GM23338 (cell line): ENCODE data around the gene DTNB. TPM values are rescaled to one million over a fixed set of nuclear protein-coding genes. Genes with fewer than 3 reads are reported as not detected.
A peak's percentile ranks its signal among the peaks of the same experiment; 100 is the strongest.

Experiments used
- ATAC-seq: fragments of 200-7000 bp; cut with Tn5 transposase; 3 replicates; pipeline ENCODE4 v1.9.1; 2020
- DNase-seq: peaks from one replicate; pipeline ENCODE4 v3.0.0-alpha.2; 2015; ENCODE audit warnings: low spot score
- H2AFZ ChIP-seq: fragments of 200-600 bp; sonication (generic); 2 replicates; pipeline ENCODE4 v1.8.0; 2016; ENCODE audit warnings: antibody characterized with exemption, mild to moderate bottlenecking, moderate library complexity
- H3F3A ChIP-seq: fragments of 200-600 bp; sonication (generic); replicated peaks from 2 replicates; pipeline ENCODE4 v1.8.0; 2017; ENCODE audit warnings: antibody characterized with exemption, mixed run types, low read depth
- H3K27ac ChIP-seq: fragments of 200-600 bp; sonication (generic); 2 replicates; pipeline ENCODE4 v1.6.1; 2016; ENCODE audit warnings: low read depth
- H3K27me3 ChIP-seq: fragments of 200-600 bp; sonication (generic); 2 replicates; pipeline ENCODE4 v1.8.0; 2016; ENCODE audit warnings: mild to moderate bottlenecking, mixed run types, moderate library complexity; ENCODE audit not compliant: insufficient read depth
- H3K36me3 ChIP-seq: fragments of 200-600 bp; sonication (generic); 2 replicates; pipeline ENCODE4 v1.8.0; 2016; ENCODE audit warnings: mild to moderate bottlenecking; ENCODE audit not compliant: insufficient read depth
- H3K4me1 ChIP-seq: fragments of 200-600 bp; sonication (generic); 2 replicates; pipeline ENCODE4 v1.8.0; 2016; ENCODE audit warnings: mild to moderate bottlenecking, moderate library complexity; ENCODE audit not compliant: insufficient read depth
- H3K4me2 ChIP-seq: fragments of 200-600 bp; sonication (generic); 2 replicates; pipeline ENCODE4 v1.7.1; 2017; ENCODE audit warnings: mixed run types
- H3K4me3 ChIP-seq: fragments of 200-600 bp; sonication (generic); 2 replicates; pipeline ENCODE4 v1.6.1; 2016; ENCODE audit warnings: mixed run types
- H3K79me2 ChIP-seq: fragments of 200-600 bp; sonication (generic); replicated peaks from 2 replicates; pipeline ENCODE4 v1.8.0; 2017; ENCODE audit warnings: mild to moderate bottlenecking; ENCODE audit not compliant: insufficient read depth
- H3K9me2 ChIP-seq: fragments of 200-600 bp; sonication (generic); 2 replicates; pipeline ENCODE4 v1.8.0; 2017; ENCODE audit not compliant: insufficient read depth
- H4K20me1 ChIP-seq: fragments of 200-600 bp; sonication (generic); replicated peaks from 2 replicates; pipeline ENCODE4 v1.8.0; 2017; ENCODE audit warnings: mild to moderate bottlenecking; ENCODE audit not compliant: insufficient read depth
- H3K27ac Mint-ChIP-seq: 2 replicates; pipeline ENCODE4 v1.8.0; 2020; ENCODE audit warnings: inconsistent platforms, mild to moderate bottlenecking, moderate library complexity, mixed read lengths
- H3K27me3 Mint-ChIP-seq: 3 replicates; pipeline ENCODE4 v1.8.0; 2022; ENCODE audit warnings: low read depth, mild to moderate bottlenecking, moderate library complexity, mixed read lengths, inconsistent platforms; ENCODE audit not compliant: insufficient read depth, poor library complexity
- H3K36me3 Mint-ChIP-seq: 3 replicates; pipeline ENCODE4 v1.8.0; 2021; ENCODE audit warnings: low read depth, mild to moderate bottlenecking, inconsistent platforms, moderate library complexity, mixed read lengths
- H3K4me1 Mint-ChIP-seq: 3 replicates; pipeline ENCODE4 v1.8.0; 2020; ENCODE audit warnings: mild to moderate bottlenecking, inconsistent platforms, mixed read lengths
- H3K4me3 Mint-ChIP-seq: 3 replicates; pipeline ENCODE4 v1.8.0; 2021; ENCODE audit warnings: moderate library complexity, mild to moderate bottlenecking, inconsistent platforms, mixed read lengths
- H3K9me3 Mint-ChIP-seq: 3 replicates; pipeline ENCODE4 v1.8.0; 2020; ENCODE audit warnings: moderate library complexity, mild to moderate bottlenecking, inconsistent platforms, mixed read lengths
- EZH2 ChIP-seq: fragments of 200-600 bp; sonication (generic); IDR thresholded peaks from one replicate; pipeline ENCODE4 v1.8.0; 2017; ENCODE audit warnings: antibody characterized with exemption, mild to moderate bottlenecking, low read depth; ENCODE audit not compliant: unreplicated experiment
- JUNB ChIP-seq: IDR thresholded peaks from one replicate; pipeline ENCODE4 v1.6.1; 2016; ENCODE audit warnings: antibody characterized with exemption; ENCODE audit not compliant: unreplicated experiment
- ZNF331 ChIP-seq: fragments of 250-450 bp; sonication (Bioruptor Pico); IDR thresholded peaks from 2 replicates; pipeline ENCODE4 v1.5.0; 2020; ENCODE audit warnings: low read depth, mild to moderate bottlenecking, moderate library complexity
- polyA plus RNA-seq: library from polyadenylated mRNA; unstranded; fragments of >200 nt; fragmentation: Nextera tagmentation; extraction: Ambion mirVana; gene quantifications from 2 replicates; pipeline ENCODE4 v1.2.1, GENCODE V29; 2016
- total RNA-seq: library from RNA; depleted of rRNA; stranded (reverse); fragments of >200 nt; shearing (Covaris generic); gene quantifications from 2 replicates; pipeline ENCODE4 v1.2.3, GENCODE V29; 2014
- TF ChIP-seq, protein P1 (sequence below): fragments of 250-450 bp; sonication (Bioruptor Pico); IDR thresholded peaks from 2 replicates; pipeline ENCODE4 v1.5.0; 2020; ENCODE audit warnings: mild to moderate bottlenecking, moderate library complexity
- TF ChIP-seq, protein P2 (sequence below): IDR thresholded peaks from one replicate; pipeline ENCODE4 v1.6.1; 2018; ENCODE audit warnings: antibody characterized with exemption; ENCODE audit not compliant: unreplicated experiment
- TF ChIP-seq, protein P3 (sequence below): IDR thresholded peaks from 2 replicates; pipeline ENCODE4 v1.6.1; 2016; ENCODE audit warnings: antibody characterized with exemption

DTNB gene
- total and polyA plus RNA-seq, 2 experiments from 2014 or later: 22.1 to 29.4 TPM

DNA sequence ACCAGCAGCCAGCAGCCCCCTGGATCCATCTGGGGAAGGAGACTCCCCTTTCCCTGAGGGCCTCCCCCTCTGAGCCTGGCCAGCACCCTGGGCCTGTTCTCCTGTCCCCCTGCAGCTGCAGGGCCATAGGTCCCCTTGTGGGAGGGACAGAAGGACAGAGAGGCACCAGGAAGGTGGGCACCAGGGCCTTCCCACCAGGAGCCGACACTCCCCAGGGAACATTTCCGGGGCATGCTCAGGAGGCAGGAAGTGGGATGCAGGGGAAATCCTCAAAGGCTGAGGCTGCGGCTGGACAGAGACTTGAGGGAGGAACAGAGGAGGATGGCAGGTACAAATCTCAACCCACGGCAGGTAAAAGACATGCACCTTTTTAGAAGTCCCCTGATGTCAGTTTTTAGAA is 317.3 kb downstream of the DTNB start (continued):
- TF ChIP-seq, protein P1, sequence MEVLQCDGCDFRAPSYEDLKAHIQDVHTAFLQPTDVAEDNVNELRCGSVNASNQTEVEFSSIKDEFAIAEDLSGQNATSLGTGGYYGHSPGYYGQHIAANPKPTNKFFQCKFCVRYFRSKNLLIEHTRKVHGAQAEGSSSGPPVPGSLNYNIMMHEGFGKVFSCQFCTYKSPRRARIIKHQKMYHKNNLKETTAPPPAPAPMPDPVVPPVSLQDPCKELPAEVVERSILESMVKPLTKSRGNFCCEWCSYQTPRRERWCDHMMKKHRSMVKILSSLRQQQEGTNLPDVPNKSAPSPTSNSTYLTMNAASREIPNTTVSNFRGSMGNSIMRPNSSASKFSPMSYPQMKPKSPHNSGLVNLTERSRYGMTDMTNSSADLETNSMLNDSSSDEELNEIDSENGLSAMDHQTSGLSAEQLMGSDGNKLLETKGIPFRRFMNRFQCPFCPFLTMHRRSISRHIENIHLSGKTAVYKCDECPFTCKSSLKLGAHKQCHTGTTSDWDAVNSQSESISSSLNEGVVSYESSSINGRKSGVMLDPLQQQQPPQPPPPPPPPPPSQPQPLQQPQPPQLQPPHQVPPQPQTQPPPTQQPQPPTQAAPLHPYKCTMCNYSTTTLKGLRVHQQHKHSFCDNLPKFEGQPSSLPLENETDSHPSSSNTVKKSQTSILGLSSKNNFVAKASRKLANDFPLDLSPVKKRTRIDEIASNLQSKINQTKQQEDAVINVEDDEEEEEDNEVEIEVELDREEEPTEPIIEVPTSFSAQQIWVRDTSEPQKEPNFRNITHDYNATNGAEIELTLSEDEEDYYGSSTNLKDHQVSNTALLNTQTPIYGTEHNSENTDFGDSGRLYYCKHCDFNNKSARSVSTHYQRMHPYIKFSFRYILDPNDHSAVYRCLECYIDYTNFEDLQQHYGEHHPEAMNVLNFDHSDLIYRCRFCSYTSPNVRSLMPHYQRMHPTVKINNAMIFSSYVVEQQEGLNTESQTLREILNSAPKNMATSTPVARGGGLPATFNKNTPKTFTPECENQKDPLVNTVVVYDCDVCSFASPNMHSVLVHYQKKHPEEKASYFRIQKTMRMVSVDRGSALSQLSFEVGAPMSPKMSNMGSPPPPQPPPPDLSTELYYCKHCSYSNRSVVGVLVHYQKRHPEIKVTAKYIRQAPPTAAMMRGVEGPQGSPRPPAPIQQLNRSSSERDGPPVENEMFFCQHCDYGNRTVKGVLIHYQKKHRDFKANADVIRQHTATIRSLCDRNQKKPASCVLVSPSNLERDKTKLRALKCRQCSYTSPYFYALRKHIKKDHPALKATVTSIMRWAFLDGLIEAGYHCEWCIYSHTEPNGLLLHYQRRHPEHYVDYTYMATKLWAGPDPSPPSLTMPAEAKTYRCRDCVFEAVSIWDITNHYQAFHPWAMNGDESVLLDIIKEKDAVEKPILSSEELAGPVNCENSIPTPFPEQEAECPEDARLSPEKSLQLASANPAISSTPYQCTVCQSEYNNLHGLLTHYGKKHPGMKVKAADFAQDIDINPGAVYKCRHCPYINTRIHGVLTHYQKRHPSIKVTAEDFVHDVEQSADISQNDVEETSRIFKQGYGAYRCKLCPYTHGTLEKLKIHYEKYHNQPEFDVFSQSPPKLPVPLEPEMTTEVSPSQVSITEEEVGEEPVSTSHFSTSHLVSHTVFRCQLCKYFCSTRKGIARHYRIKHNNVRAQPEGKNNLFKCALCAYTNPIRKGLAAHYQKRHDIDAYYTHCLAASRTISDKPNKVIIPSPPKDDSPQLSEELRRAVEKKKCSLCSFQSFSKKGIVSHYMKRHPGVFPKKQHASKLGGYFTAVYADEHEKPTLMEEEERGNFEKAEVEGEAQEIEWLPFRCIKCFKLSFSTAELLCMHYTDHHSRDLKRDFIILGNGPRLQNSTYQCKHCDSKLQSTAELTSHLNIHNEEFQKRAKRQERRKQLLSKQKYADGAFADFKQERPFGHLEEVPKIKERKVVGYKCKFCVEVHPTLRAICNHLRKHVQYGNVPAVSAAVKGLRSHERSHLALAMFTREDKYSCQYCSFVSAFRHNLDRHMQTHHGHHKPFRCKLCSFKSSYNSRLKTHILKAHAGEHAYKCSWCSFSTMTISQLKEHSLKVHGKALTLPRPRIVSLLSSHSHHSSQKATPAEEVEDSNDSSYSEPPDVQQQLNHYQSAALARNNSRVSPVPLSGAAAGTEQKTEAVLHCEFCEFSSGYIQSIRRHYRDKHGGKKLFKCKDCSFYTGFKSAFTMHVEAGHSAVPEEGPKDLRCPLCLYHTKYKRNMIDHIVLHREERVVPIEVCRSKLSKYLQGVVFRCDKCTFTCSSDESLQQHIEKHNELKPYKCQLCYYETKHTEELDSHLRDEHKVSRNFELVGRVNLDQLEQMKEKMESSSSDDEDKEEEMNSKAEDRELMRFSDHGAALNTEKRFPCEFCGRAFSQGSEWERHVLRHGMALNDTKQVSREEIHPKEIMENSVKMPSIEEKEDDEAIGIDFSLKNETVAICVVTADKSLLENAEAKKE: no peak

- DNase-seq (no peak), ATAC-seq (no peak)
- peaks cover 12% of the 10 kb centered on the region for H3K27me3 Mint-ChIP-seq
- no peaks in the 10 kb centered on the region for H3K36me3 Mint-ChIP-seq
- H3K36me3 ChIP-seq: no peaks in the 10 kb centered on the region
- no peaks in the 10 kb centered on the region for H3K27me3 ChIP-seq
- H3K9me3 Mint-ChIP-seq: no peaks in the 10 kb centered on the region; the same call in 2 of the 3 replicates
- no peaks in the 10 kb centered on the region for H4K20me1 ChIP-seq
- no peaks in the 10 kb centered on the region for H3K9me2 ChIP-seq
- H3K79me2 ChIP-seq: no peaks in the 10 kb centered on the region
- no peak for TF ChIP-seq ZNF331 (CRISPR knock-in tag)
- TF ChIP-seq, protein P2, sequence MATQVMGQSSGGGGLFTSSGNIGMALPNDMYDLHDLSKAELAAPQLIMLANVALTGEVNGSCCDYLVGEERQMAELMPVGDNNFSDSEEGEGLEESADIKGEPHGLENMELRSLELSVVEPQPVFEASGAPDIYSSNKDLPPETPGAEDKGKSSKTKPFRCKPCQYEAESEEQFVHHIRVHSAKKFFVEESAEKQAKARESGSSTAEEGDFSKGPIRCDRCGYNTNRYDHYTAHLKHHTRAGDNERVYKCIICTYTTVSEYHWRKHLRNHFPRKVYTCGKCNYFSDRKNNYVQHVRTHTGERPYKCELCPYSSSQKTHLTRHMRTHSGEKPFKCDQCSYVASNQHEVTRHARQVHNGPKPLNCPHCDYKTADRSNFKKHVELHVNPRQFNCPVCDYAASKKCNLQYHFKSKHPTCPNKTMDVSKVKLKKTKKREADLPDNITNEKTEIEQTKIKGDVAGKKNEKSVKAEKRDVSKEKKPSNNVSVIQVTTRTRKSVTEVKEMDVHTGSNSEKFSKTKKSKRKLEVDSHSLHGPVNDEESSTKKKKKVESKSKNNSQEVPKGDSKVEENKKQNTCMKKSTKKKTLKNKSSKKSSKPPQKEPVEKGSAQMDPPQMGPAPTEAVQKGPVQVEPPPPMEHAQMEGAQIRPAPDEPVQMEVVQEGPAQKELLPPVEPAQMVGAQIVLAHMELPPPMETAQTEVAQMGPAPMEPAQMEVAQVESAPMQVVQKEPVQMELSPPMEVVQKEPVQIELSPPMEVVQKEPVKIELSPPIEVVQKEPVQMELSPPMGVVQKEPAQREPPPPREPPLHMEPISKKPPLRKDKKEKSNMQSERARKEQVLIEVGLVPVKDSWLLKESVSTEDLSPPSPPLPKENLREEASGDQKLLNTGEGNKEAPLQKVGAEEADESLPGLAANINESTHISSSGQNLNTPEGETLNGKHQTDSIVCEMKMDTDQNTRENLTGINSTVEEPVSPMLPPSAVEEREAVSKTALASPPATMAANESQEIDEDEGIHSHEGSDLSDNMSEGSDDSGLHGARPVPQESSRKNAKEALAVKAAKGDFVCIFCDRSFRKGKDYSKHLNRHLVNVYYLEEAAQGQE: no peak
- TF ChIP-seq, protein P3, sequence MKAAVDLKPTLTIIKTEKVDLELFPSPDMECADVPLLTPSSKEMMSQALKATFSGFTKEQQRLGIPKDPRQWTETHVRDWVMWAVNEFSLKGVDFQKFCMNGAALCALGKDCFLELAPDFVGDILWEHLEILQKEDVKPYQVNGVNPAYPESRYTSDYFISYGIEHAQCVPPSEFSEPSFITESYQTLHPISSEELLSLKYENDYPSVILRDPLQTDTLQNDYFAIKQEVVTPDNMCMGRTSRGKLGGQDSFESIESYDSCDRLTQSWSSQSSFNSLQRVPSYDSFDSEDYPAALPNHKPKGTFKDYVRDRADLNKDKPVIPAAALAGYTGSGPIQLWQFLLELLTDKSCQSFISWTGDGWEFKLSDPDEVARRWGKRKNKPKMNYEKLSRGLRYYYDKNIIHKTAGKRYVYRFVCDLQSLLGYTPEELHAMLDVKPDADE: no peak
- no peak for TF ChIP-seq JUNB
- TF ChIP-seq EZH2: no peak
- H3K4me1 Mint-ChIP-seq: no peaks in the 10 kb centered on the region; the same call in 1 of the 3 replicates
- H3K27ac Mint-ChIP-seq: no peak overlapping the region
- H2AFZ ChIP-seq: 0 out of 2 replicates have a peak overlapping the region, but pooled peaks have one; percentile 32
- no peaks in the 10 kb centered on the region for H3F3A ChIP-seq
- H3K4me2 ChIP-seq: no peak overlapping the region
- no peak overlapping the region for H3K4me3 Mint-ChIP-seq
- H3K4me3 ChIP-seq: no peak overlapping the region
- H3K4me1 ChIP-seq: no peaks in the 10 kb centered on the region
- H3K27ac ChIP-seq: no peak overlapping the region
These were observed 318.1 kb downstream of the DTNB start for GRCh38 chr2:25355270-25355669.
